Measurements from ENCODE around the gene TBC1D24.
A peak's percentile ranks its signal among the peaks of the same experiment; 100 is the strongest.

Gene TBC1D24

DNA sequence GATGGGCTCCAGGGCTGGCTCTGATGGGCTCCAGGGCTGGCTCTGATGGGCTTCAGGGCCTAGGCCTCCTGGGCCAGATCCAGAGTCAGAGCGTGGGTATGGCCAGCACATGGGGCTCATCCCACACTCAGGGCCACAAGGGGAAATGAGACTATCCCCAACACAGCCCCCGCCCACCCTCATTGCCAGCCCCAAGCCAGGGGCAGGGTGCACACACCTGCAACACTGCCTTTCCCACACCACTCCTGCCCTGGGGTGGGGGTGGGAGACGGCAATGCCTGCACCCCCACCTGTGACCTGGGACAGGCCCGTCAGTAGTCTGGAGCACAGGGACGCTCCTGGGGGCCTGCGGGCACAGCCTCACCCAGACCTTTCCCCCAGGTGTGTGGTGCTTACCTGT, 24.5 kb downstream of the TBC1D24 start:
- DNase-seq (ENCODE audit: low read depth): no peak
- TF ChIP-seq CTCF (IDR thresholded peaks at IDR 0.05; ENCODE audit: control insufficient read depth, extremely low read depth, insufficient read depth): no peak
- H3K4me3 ChIP-seq (ENCODE audit: low read depth, low read length): no peak overlapping the region

- no peak for DNase-seq (ENCODE audit: low read depth)
- no peak overlapping the region for H3K4me3 ChIP-seq (ENCODE audit: low read depth, low read length)
- TF ChIP-seq CTCF (IDR thresholded peaks at IDR 0.05; ENCODE audit: control insufficient read depth, extremely low read depth, insufficient read depth): no peak
Observed at GRCh38 chr16:2499890-2500429, 25.0 kb downstream of the TBC1D24 start.

DNA sequence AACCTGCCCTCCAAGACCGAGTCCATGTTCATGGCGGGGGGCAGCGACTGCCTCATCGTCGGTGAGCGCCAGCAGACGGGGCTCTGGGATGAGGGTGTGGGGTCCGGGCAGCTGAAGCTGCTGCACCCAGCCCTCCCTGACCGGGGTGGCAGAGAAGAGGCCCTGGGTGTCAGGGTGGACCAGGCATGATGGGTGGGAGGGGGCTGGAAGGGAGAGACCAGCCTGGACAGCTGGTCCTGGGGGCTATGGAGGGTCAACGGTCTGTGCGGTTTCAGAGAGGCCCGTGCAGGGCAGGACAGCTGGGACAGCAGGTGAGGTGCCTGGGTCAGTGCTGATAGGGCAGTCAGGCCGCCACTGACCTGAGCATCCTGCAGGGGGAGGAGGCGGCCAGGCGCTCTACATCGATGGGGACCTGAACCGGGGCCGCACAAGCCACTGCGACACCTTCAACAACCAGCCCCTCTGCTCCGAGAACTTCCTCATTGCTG, 25.5 kb downstream of the TBC1D24 start:
- DNase-seq (ENCODE audit: low read depth): no peak
- no peak for TF ChIP-seq CTCF (IDR thresholded peaks at IDR 0.05; ENCODE audit: control insufficient read depth, extremely low read depth, insufficient read depth)
- no peak overlapping the region for H3K4me3 ChIP-seq (ENCODE audit: low read depth, low read length)

DNA sequence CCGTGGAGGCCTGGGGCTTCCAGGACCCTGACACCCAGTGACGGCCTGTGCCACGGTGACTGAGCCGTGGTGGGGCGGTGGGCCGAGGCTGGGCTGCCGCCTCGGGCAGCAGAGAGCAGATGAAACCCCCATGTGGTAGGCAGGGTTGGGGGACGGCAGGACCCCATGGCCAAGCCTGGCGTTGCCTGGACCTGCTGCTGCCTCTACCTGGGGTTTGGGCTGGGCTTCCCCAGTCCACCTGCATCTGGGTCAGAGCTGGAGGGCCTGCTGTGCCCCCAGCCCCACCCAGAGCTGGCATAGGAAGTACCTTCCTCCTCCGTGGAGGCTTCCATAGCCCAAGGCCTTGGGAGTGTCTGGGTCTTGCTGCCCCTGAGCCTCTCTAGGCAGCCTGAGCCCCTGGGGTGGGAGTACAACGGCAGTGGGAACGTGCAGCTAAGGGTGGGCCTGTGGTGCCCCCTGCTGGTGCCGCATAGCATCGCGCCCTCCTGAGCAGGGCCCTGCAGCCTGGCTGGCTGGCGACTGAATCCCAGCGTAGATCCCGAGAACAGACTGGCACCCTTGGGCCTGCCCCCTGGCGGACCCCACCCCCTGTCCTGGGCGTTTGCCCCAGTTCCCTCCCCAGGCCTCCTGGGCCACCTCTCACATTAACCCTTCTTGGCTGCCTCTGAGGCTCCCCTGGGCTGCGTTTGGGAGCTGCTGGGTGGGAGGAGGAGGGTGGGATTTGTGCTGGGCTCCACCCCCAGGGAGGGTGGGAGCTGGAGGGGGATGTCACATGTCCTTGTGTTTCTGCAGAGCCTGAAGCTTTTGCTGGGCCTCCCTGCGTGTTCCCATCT, 26.2 kb downstream of the TBC1D24 start:
- no peak overlapping the region for H3K4me3 ChIP-seq (ENCODE audit: low read depth, low read length)
- no peak for DNase-seq (ENCODE audit: low read depth)
- peak; percentile 97 for TF ChIP-seq CTCF (IDR thresholded peaks at IDR 0.05; ENCODE audit: control insufficient read depth, extremely low read depth, insufficient read depth)

DNA sequence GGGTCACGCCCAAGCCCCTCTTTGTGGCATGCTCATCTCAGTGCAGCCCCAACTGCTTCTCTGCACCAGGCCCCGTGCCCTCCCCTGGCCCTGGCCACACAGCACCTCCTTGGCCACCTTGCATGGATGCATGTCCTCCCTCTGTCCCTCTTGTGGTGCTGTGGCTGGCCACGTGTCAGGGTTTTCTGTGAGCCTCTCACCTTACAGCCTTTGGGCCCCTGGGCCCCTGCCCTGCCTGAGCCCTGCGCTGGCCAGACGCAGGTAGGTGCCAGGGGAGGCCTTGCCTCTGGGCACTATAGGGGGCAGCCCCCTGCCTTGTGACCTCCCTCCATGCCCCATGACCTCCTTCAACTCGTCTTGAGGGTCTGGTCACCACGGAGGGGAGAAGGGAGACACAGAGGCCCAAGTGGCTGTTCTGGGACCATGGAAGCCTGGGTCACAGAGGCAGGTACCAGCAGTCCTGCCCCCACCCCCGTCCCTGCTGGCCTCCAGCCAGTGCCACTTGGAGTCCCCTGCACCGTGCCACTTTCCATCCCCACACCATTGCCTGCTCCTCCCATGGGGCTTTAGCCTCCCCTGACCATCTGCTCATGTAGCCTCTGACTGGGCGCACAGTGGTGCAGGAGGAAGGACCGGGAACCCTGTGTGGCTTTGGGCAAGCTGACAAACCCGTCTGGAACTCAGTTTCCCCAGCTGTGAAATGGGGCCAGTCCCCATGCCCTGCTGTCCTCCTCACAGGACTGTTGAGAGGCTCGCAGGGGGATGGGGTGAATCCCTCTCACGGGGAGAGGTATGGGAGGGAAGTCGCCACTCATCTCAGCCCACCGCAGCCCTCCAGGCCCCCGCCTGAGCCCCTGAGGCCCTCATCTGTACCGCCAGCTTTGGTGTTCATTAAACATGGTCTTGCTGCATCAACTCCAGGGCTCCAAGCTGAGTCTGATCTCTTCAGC, 27.3 kb downstream of the TBC1D24 start:
- no peak for TF ChIP-seq CTCF (IDR thresholded peaks at IDR 0.05; ENCODE audit: control insufficient read depth, extremely low read depth, insufficient read depth)
- no peak for DNase-seq (ENCODE audit: low read depth)
- no peak overlapping the region for H3K4me3 ChIP-seq (ENCODE audit: low read depth, low read length)

- DNase-seq (ENCODE audit: low read depth): no peak
- TF ChIP-seq CTCF (IDR thresholded peaks at IDR 0.05; ENCODE audit: control insufficient read depth, extremely low read depth, insufficient read depth): no peak
- H3K4me3 ChIP-seq (ENCODE audit: low read depth, low read length): no peak overlapping the region
Observed at GRCh38 chr16:2505695-2506094, 30.8 kb downstream of the TBC1D24 start.
